GM12864 (cell line): ENCODE results near the gene NOX5.

Source experiments
- DNase-seq: peaks from one replicate; pipeline ENCODE4 v3.0.0-alpha.2; 2011; ENCODE audit warnings: low read depth
- H3K4me3 ChIP-seq: 2 replicates; pipeline ENCODE4 v1.5.1; 2011; ENCODE audit warnings: mild to moderate bottlenecking, low read depth, low read length, control low read depth
- CTCF ChIP-seq: IDR thresholded peaks from 2 replicates; pipeline ENCODE4 v1.5.1; 2011; ENCODE audit warnings: low read depth, mild to moderate bottlenecking, moderate library complexity, low read length, control low read depth, inconsistent platforms; ENCODE audit errors: missing control alignments

Gene NOX5

GRCh38 chr15:69086427-69087204, 72.1 kb downstream of the NOX5 start:
- no peak overlapping the region for H3K4me3 ChIP-seq
- no peak for DNase-seq

GRCh38 chr15:69087366-69087976, 73.0 kb downstream of the NOX5 start:
- H3K4me3 ChIP-seq: no peak overlapping the region
- DNase-seq: no peak
- no peak for TF ChIP-seq CTCF

More at GRCh38 chr15:69086427-69087204, 72.1 kb downstream of the NOX5 start:
- TF ChIP-seq CTCF: no peak

DNA sequence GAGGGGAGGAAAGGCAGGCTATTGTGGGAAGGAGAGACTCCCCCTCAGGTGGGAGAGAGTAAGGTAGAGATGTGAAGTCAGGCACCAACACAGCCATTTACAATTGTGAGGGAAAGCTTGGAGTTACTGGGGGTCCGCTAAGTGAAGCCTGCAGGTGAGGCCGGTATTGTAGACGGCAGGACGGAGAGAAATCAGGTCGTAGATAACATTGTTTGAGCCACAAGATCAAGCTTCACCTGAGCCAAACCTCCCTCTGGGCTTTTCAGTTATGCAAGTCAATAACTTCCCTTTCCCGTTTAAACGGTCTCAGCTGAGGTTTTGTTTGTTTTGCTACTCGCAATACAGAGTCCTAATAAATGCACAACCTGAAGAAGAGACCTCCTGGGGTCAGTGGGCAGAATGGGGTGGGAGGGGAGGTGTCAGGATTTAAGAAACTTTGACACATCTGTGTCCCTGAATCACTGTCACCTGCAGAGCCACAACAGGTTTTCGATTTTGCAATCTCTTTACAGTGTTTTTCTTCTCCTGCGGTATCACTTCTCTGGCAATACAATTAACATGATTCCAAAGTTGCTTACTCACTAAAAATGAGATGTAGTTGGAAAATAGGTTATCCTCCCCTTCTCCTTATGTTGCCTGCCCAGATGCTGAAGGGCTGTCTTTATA, 73.9 kb downstream of the NOX5 start:
- DNase-seq: no peak

GRCh38 chr15:69089258-69089657, 74.8 kb downstream of the NOX5 start:
- TF ChIP-seq CTCF: no peak
- H3K4me3 ChIP-seq: no peak overlapping the region
- no peak for DNase-seq

More for the DNA sequence above, 73.9 kb downstream of the NOX5 start:
- H3K4me3 ChIP-seq: no peak overlapping the region
- TF ChIP-seq CTCF: no peak

DNA sequence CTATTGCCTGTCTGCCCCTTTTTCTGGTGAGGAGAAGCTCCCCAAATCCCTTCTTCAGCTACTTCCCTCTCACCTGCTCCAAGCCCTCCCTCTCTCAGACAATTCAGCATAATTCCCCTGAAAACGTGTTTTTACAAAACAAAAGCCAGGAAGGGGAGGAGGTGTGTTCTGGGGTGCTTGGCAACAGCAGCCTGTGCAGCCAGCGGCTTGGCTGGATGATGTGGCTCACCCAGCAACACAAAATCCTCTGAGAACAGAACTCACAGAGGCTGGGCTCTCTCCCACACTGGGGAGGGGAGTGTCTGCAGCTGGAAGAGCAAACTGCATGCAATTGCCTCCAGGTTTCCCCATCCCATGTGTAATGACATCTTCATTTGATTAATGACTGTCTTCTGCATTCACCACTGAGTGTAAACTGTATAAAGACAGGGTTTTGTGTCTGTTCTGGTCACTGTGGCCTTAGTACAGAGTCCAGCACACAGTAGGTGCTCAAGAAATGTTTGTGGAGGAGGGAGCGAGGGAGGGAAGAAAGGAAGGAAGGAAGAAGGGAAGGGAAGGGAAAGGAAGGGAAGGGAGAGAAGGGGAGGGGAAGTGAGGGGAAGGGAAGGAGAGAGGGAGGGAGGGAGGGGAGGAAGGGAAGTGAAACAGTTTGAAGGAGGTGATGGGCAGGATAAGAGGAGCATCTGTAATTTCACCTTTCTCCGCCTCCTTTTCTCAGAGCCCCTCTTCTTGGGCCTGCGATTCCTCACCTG, 75.9 kb downstream of the NOX5 start:
- TF ChIP-seq CTCF: no peak
- DNase-seq: no peak
- H3K4me3 ChIP-seq: no peak overlapping the region

GRCh38 chr15:69091654-69092053, 77.2 kb downstream of the NOX5 start:
- no peak for DNase-seq

More at GRCh38 chr15:69091654-69092053, 77.2 kb downstream of the NOX5 start:
- no peak overlapping the region for H3K4me3 ChIP-seq
- TF ChIP-seq CTCF: no peak
